Prostate gland (tissue), 2 donors: ENCODE data around the gene CFAP99. TPM values are rescaled to one million over a fixed set of nuclear protein-coding genes. Genes with fewer than 3 reads are reported as not detected.

Source experiments
- DNase-seq: peaks from one replicate; pipeline ENCODE4 v3.0.0-alpha.2; 2019; ENCODE audit warnings: low spot score
- H3K27ac ChIP-seq, 2 donors: fragments of 200-600 bp; sonication (generic); 2 replicates each; pipeline ENCODE4 v1.5.1; 2017 to 2019
- H3K27me3 ChIP-seq: fragments of 200-600 bp; sonication (generic); replicated peaks from 2 replicates; pipeline ENCODE4 v1.5.1; 2019; ENCODE audit not compliant: insufficient read depth
- H3K36me3 ChIP-seq, 2 donors: fragments of 200-600 bp; sonication (generic); 1 replicate in 1 of 2; 2 replicates in 1 of 2; pipeline versions ENCODE4 v1.5.1 to v1.8.1; 2017 to 2019
- H3K4me1 ChIP-seq: fragments of 200-600 bp; sonication (generic); replicated peaks from 2 replicates; pipeline ENCODE4 v1.5.1; 2019
- H3K4me3 ChIP-seq, 2 donors: fragments of 200-600 bp; sonication (generic); 2 replicates each; pipeline ENCODE4 v1.5.1; 2017 to 2019
- H3K9me3 ChIP-seq: fragments of 200-600 bp; sonication (generic); 2 replicates; pipeline ENCODE4 v1.5.1; 2017
- POLR2A ChIP-seq: fragments of 450-650 bp; IDR thresholded peaks from one replicate; pipeline ENCODE4 v1.6.1; 2016; ENCODE audit warnings: antibody characterized with exemption, mild to moderate bottlenecking
- POLR2AphosphoS5 ChIP-seq: sonication (generic); formaldehyde crosslinking; IDR thresholded peaks from one replicate; pipeline ENCODE4 v1.6.1; 2017; ENCODE audit warnings: antibody characterized with exemption
- WGBS: methylation state at CpG from one replicate; pipeline ENCODE4 v1.1.5; 2018; 5-methylcytosine and 5-hydroxymethylcytosine counted together
- intact Hi-C: fragments of 100-400 bp; cut with DNase I; formaldehyde crosslinking; loops from one replicate; pipeline ENCODE4 v1.14.2; 2022
- total RNA-seq, 2 donors: library from RNA; depleted of rRNA; stranded (reverse); fragments of >200 nt; gene quantifications; one replicate each; pipeline ENCODE4 v1.1.0, GENCODE V29; 2016
- TF ChIP-seq, protein P1 (sequence below), 4 experiments: fragments of 200-600 bp in 2 of 4; fragments of 450-650 bp in 2 of 4; sonication (generic) in 2 of 4; IDR thresholded peaks; 1 replicate in 3 of 4; 2 replicates in 1 of 4; pipeline ENCODE4 v1.5.1; 2016 to 2019; ENCODE audit warnings: antibody characterized with exemption in 4 of 4, mild to moderate bottlenecking in 2 of 4, moderate library complexity in 2 of 4

CFAP99 gene
- total RNA-seq, 2 donors from 2014 or later, result 0.18 to 7.4 TPM

DNA sequence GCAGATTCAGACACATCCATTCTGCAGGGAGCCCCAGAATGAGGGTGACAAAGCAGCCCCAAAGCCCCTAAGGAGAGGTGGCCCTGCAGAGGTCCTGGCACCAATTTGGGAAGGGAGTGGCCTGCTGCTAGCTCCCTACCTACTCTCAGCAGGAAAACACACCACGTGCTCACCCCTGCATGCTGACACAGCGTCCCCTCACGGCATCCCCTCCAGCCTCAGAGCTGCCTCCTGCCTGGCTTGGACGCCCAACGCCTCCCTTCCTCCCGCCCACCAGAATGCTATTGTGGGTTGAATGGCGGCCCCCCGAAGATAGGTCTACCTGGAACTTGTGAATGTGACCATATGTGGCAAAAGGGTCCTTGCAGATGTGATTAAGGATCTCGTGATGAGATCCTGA, 29.1 kb upstream of the CFAP99 start:
- TF ChIP-seq POLR2AphosphoS5, result no peak
- TF ChIP-seq POLR2A, result no peak
- TF ChIP-seq, protein P1, sequence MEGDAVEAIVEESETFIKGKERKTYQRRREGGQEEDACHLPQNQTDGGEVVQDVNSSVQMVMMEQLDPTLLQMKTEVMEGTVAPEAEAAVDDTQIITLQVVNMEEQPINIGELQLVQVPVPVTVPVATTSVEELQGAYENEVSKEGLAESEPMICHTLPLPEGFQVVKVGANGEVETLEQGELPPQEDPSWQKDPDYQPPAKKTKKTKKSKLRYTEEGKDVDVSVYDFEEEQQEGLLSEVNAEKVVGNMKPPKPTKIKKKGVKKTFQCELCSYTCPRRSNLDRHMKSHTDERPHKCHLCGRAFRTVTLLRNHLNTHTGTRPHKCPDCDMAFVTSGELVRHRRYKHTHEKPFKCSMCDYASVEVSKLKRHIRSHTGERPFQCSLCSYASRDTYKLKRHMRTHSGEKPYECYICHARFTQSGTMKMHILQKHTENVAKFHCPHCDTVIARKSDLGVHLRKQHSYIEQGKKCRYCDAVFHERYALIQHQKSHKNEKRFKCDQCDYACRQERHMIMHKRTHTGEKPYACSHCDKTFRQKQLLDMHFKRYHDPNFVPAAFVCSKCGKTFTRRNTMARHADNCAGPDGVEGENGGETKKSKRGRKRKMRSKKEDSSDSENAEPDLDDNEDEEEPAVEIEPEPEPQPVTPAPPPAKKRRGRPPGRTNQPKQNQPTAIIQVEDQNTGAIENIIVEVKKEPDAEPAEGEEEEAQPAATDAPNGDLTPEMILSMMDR (IDR thresholded peaks at IDR 0.05), result no peak
- H3K27ac ChIP-seq, result no peak overlapping the region
- H3K36me3 ChIP-seq, result no peaks in the 10 kb centered on the region
- no peaks in the 10 kb centered on the region for H3K27me3 ChIP-seq
- no peaks in the 10 kb centered on the region for H3K4me1 ChIP-seq
- 81% methylated on average over 9 of the region's 9 CpGs for WGBS
- intact Hi-C loops, result no loop called here
- no peak overlapping the region for H3K4me3 ChIP-seq
- H3K9me3 ChIP-seq, result no peaks in the 10 kb centered on the region
- DNase-seq, result no peak

DNA sequence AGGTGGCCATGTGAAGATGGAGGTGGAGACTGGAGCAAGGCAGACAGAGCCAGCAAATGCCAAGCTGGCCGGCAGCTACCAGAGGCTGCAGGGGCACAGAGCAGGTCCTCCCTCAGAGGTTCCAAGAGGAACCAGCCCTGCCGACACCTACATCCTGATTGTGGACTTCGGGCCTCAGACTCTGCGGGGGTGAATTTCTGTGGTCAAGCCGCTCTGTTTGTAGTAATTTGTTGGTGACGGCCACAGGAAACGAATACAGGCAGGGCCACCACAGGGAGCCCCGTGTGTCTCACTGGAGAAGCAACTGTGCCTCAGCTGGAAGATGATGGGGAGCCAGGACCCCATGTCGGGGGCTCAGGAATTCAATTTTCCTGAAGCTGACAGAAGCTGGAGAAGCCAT, 28.6 kb upstream of the CFAP99 start:
- Histone ChIP-seq H3K4me1 (no peaks in the 10 kb centered on the region), H3K36me3 (no peaks in the 10 kb centered on the region), H3K27ac (no peak overlapping the region), H3K9me3 (no peaks in the 10 kb centered on the region), H3K4me3 (no peak overlapping the region), H3K27me3 (no peaks in the 10 kb centered on the region)
- TF ChIP-seq, protein P1 (IDR thresholded peaks at IDR 0.05), result no peak
- TF ChIP-seq POLR2AphosphoS5 (no peak), POLR2A (no peak)
- no peak for DNase-seq
- intact Hi-C loops, result no loop called here
- WGBS, result 78% methylated on average over 9 of the region's 9 CpGs

DNA sequence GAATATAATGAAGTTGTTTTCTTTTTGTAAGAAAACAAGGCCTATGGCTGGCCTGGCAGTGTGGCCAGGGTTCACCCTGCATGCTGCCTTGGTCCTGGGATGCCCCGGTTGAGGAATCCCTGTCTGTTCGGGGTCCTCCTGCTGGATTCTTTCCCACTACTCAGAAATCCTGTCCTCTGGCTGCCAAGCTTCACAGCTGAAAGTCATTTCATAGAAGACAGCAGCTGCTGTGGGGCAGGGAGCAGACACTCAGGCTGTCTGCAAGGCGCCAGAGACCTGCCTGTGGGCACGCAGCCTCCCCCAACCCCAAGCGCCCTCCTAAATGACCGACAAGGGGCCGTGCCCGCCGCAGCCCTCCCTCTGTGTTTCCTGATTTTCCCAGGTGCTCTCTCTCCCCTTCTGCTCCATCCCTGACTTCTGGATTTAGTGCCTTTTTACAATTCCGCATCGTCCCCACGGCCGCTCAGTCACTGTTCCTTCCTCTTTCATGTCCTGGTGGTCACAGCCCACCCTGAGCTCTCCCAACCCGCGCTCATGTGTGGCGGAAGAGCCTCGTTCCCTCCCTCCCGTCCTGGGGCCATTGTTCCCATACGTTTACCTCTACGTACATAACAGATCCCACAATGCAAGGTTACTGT, 27.9 kb upstream of the CFAP99 start:
- Histone ChIP-seq H3K9me3 (no peaks in the 10 kb centered on the region), H3K4me3 (no peak overlapping the region), H3K4me1 (no peaks in the 10 kb centered on the region), H3K27me3 (no peaks in the 10 kb centered on the region), H3K27ac (no peak overlapping the region), H3K36me3 (no peaks in the 10 kb centered on the region)
- WGBS, result 48% methylated on average over 20 of the region's 20 CpGs
- TF ChIP-seq, protein P1 (IDR thresholded peaks at IDR 0.05), result no peak
- TF ChIP-seq POLR2A, result no peak
- no peak for TF ChIP-seq POLR2AphosphoS5
- intact Hi-C loops, result no loop called here
- DNase-seq, result no peak

DNA sequence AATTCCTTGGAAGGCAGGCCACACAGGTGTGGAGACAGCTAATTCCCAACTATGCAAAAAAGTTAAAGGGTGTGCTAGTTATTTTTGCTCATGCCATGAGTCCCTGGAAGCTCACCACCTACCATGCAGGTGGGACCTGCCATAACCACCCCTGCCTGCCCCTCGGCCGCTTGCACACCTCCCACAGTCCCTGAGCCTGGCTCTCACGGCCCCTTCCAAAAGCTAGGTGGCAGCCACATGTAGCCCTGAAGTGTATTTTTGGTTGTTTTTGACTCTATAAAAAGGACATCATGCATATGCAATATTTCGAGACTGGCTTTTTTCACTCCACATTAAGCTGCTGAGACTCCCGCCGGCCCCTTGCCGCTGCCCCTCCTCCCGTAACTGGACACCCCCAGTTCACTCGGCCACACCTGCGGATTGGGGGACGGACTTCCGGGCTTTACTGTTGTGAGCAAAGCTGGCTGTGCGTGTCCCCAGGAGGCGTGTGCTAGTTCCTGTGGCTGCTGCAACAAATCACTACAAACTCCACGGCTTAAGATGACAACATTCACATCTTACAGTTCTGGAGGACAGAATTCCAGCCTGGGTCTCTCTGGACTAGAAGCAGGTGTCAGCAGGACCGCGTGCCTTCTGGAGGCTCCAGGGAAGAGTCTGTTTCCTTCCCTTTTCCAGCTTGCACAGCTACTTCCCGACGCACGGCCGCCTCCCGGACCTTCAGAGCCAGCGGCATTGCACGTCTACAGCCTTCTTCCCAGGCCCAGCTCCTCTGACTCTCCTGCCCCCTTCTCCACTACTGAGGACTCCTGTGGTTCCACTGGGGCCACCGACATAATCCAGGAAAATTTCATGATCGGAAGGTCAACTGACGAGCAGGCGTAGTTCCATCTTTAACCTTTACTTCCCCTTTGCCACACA, 25.1 kb upstream of the CFAP99 start:
- no peaks in the 10 kb centered on the region for H3K4me1 ChIP-seq
- peak; percentile 25 for DNase-seq
- intact Hi-C loops, result no loop called here
- no peaks in the 10 kb centered on the region for H3K27me3 ChIP-seq
- H3K4me3 ChIP-seq, result no peak overlapping the region
- no peaks in the 10 kb centered on the region for H3K9me3 ChIP-seq
- WGBS, result 19% methylated on average over 28 of the region's 28 CpGs
- H3K36me3 ChIP-seq, result no peaks in the 10 kb centered on the region
- H3K27ac ChIP-seq, result no peak overlapping the region
- TF ChIP-seq POLR2A, result no peak
- TF ChIP-seq, protein P1 (IDR thresholded peaks at IDR 0.05), result peak in 1 of 4 experiments; percentile 10
